Measurements from ENCODE around the gene FAU. TPM values are rescaled to one million over a fixed set of nuclear protein-coding genes. Genes with fewer than 3 reads are reported as not detected.

Gene FAU
- total and polyA plus RNA-seq, 2 of the 13 experiments (the other 11 are each of a cell fraction or from before 2014, with no cell fraction given): 374 to 869 TPM

- TF ChIP-seq ZNF468 (CRISPR knock-in tag; IDR thresholded peaks at IDR 0.05) (0 out of 2 replicates have a peak, but pooled peaks have one; percentile 32), CBFB (CRISPR knock-in tag; IDR thresholded peaks at IDR 0.05) (peak; percentile 49), KDM6A (CRISPR knock-in tag; IDR thresholded peaks at IDR 0.05; ENCODE audit: low read depth) (no peak), POLR2A (IDR thresholded peaks at IDR 0.05; ENCODE audit: insufficient read depth in 1 of 2, low read depth in 2 of 2, low read length in 2 of 2) (no peak), MTA1 (CRISPR knock-in tag; IDR thresholded peaks at IDR 0.05; ENCODE audit: borderline replicate concordance) (no peak), ETV6 (CRISPR knock-in tag; conservative IDR thresholded peaks at IDR 0.05) (0 out of 2 replicates have a peak, but pooled peaks have one; percentile 60), SRF (IDR thresholded peaks at IDR 0.05; ENCODE audit: low read depth, low read length) (no peak), ZNF576 (CRISPR knock-in tag; IDR thresholded peaks at IDR 0.05) (no peak), PPARG (CRISPR knock-in tag; conservative IDR thresholded peaks at IDR 0.05) (0 out of 2 replicates have a peak, but pooled peaks have one; percentile 36), ATF1 (CRISPR knock-in tag; IDR thresholded peaks at IDR 0.05) (no peak), SMAD1 (CRISPR knock-in tag; IDR thresholded peaks at IDR 0.05; ENCODE audit: borderline replicate concordance, low read depth) (no peak), DNMT1 (CRISPR knock-in tag; IDR thresholded peaks at IDR 0.05) (no peak), DDIT3 (CRISPR knock-in tag; IDR thresholded peaks at IDR 0.05) (no peak), SRSF9 (IDR thresholded peaks at IDR 0.05; ENCODE audit: borderline replicate concordance, insufficient read depth, low read depth, low read length, poor library complexity, severe bottlenecking) (no peak), MBNL3 (CRISPR knock-in tag; conservative IDR thresholded peaks at IDR 0.05) (no peak), GTF2F1 (IDR thresholded peaks at IDR 0.05; ENCODE audit: low read length) (no peak), KAT2B (IDR thresholded peaks at IDR 0.05; ENCODE audit: borderline replicate concordance, low read depth, low read length) (no peak), THAP9 (CRISPR knock-in tag; IDR thresholded peaks at IDR 0.05; ENCODE audit: borderline replicate concordance) (no peak), FIP1L1 (IDR thresholded peaks at IDR 0.05; ENCODE audit: borderline replicate concordance, insufficient read depth, low read depth, low read length) (no peak), TP53 (CRISPR knock-in tag; conservative IDR thresholded peaks at IDR 0.05) (no peak)
- TF ChIP-seq, protein P1, sequence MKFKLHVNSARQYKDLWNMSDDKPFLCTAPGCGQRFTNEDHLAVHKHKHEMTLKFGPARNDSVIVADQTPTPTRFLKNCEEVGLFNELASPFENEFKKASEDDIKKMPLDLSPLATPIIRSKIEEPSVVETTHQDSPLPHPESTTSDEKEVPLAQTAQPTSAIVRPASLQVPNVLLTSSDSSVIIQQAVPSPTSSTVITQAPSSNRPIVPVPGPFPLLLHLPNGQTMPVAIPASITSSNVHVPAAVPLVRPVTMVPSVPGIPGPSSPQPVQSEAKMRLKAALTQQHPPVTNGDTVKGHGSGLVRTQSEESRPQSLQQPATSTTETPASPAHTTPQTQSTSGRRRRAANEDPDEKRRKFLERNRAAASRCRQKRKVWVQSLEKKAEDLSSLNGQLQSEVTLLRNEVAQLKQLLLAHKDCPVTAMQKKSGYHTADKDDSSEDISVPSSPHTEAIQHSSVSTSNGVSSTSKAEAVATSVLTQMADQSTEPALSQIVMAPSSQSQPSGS (CRISPR knock-in tag; IDR thresholded peaks at IDR 0.05): peak; percentile 60; the same call in 1 of the 2 replicates
- TF ChIP-seq, protein P2, sequence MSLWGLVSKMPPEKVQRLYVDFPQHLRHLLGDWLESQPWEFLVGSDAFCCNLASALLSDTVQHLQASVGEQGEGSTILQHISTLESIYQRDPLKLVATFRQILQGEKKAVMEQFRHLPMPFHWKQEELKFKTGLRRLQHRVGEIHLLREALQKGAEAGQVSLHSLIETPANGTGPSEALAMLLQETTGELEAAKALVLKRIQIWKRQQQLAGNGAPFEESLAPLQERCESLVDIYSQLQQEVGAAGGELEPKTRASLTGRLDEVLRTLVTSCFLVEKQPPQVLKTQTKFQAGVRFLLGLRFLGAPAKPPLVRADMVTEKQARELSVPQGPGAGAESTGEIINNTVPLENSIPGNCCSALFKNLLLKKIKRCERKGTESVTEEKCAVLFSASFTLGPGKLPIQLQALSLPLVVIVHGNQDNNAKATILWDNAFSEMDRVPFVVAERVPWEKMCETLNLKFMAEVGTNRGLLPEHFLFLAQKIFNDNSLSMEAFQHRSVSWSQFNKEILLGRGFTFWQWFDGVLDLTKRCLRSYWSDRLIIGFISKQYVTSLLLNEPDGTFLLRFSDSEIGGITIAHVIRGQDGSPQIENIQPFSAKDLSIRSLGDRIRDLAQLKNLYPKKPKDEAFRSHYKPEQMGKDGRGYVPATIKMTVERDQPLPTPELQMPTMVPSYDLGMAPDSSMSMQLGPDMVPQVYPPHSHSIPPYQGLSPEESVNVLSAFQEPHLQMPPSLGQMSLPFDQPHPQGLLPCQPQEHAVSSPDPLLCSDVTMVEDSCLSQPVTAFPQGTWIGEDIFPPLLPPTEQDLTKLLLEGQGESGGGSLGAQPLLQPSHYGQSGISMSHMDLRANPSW (CRISPR knock-in tag; IDR thresholded peaks at IDR 0.05; ENCODE audit: borderline replicate concordance): no peak
These were observed 9.2 kb downstream of the FAU start (continued) for GRCh38 chr11:65112546-65113360.

All from HepG2 (cell line).